Activated CD4-positive, alpha-beta memory T cell treated with anti-CD3 and anti-CD28 coated beads, Interleukin-2, amount 10 ng/mL, durations not matched to agents 7 days and 5 days (primary cell): ENCODE data around the gene PLAGL1. TPM values are rescaled to one million over a fixed set of nuclear protein-coding genes. Genes with fewer than 3 reads are reported as not detected.

ENCODE experiments used
- CTCF ChIA-PET: fragments of 350-600 bp; sonication (Branson Sonifier 250); formaldehyde crosslinking; loops from one replicate; lab custom pipeline; 2021; ENCODE audit warnings: antibody characterized with exemption, inconsistent platforms; lab: Charles Lee
- POLR2A ChIA-PET: fragments of 350-600 bp; sonication (Branson Sonifier 250); formaldehyde crosslinking; loops from one replicate; lab custom pipeline; 2021; ENCODE audit warnings: antibody characterized with exemption; lab: Charles Lee
- DNase-seq: peaks from one replicate; pipeline ENCODE4 v3.0.0-alpha.2; 2020
- H3K27ac Mint-ChIP-seq: one replicate; pipeline ENCODE4 v1.8.0; 2021; ENCODE audit warnings: mild to moderate bottlenecking, mixed read lengths
- H3K27me3 Mint-ChIP-seq: one replicate; pipeline ENCODE4 v1.8.0; 2021; ENCODE audit warnings: mixed read lengths
- H3K36me3 Mint-ChIP-seq: one replicate; pipeline ENCODE4 v1.8.0; 2021; ENCODE audit warnings: low read depth, mixed read lengths
- H3K4me1 Mint-ChIP-seq: one replicate; pipeline ENCODE4 v1.8.0; 2021; ENCODE audit warnings: mixed read lengths
- H3K4me3 Mint-ChIP-seq: one replicate; pipeline ENCODE4 v1.8.0; 2021; ENCODE audit warnings: mild to moderate bottlenecking, mixed read lengths
- H3K9me3 Mint-ChIP-seq: one replicate; pipeline ENCODE4 v1.8.0; 2021; ENCODE audit warnings: mixed read lengths
- total RNA-seq, 2 experiments: library from RNA; stranded (reverse); gene quantifications; one replicate each; pipeline ENCODE4 v1.2.3, GENCODE V29; 2021

Gene PLAGL1
- total RNA-seq, 2 experiments from 2014 or later = 5.7 to 6.3 TPM

- H3K4me1 Mint-ChIP-seq = peaks cover 2% of the 10 kb centered on the region
- POLR2A ChIA-PET = interaction anchor here (0.5 kb wide), 1 partner anchor 111 kb away, joined by 3 read pairs; no protein-coding TSS in a partner anchor
These were observed 34.7 kb downstream of the PLAGL1 start for GRCh38 chr6:143973097-143973966.

GRCh38 chr6:143971482-143972205 lies 36.4 kb downstream of the PLAGL1 start:
- CTCF ChIA-PET = interaction anchor here (0.7 kb wide), 1 partner anchor 32 kb away, joined by 3 read pairs; no protein-coding TSS in a partner anchor
- Mint-ChIP-seq H3K27ac (no peak overlapping the region), H3K4me1 (no peaks in the 10 kb centered on the region), H3K4me3 (no peak overlapping the region), H3K9me3 (no peaks in the 10 kb centered on the region), H3K36me3 (no peaks in the 10 kb centered on the region), H3K27me3 (peaks cover 2% of the 10 kb centered on the region)
- no peak for DNase-seq
- POLR2A ChIA-PET = no interaction called here

More at GRCh38 chr6:143973097-143973966, 34.7 kb downstream of the PLAGL1 start:
- no peaks in the 10 kb centered on the region for H3K36me3 Mint-ChIP-seq
- H3K27me3 Mint-ChIP-seq = peaks cover 2% of the 10 kb centered on the region
- no peak overlapping the region for H3K4me3 Mint-ChIP-seq
- DNase-seq = no peak
- no peak overlapping the region for H3K27ac Mint-ChIP-seq
- CTCF ChIA-PET = interaction anchor here (1.3 kb wide), 1 partner anchor 33 kb away, joined by 5 read pairs; no protein-coding TSS in a partner anchor
- H3K9me3 Mint-ChIP-seq = no peaks in the 10 kb centered on the region

- Mint-ChIP-seq H3K27me3 (peaks cover 2% of the 10 kb centered on the region), H3K27ac (no peak overlapping the region), H3K36me3 (no peaks in the 10 kb centered on the region), H3K4me3 (no peak overlapping the region), H3K4me1 (no peaks in the 10 kb centered on the region), H3K9me3 (no peaks in the 10 kb centered on the region)
- DNase-seq = no peak
- POLR2A ChIA-PET = no interaction called here
- CTCF ChIA-PET = interaction anchor here (1.1 kb wide), 1 partner anchor 30 kb away, joined by 3 read pairs; no protein-coding TSS in a partner anchor
These were observed 37.4 kb downstream of the PLAGL1 start for GRCh38 chr6:143970456-143971218.

- no peaks in the 10 kb centered on the region for H3K4me1 Mint-ChIP-seq
- DNase-seq = no peak
- no peak overlapping the region for H3K4me3 Mint-ChIP-seq
- H3K27me3 Mint-ChIP-seq = peaks cover 2% of the 10 kb centered on the region
- CTCF ChIA-PET = no interaction called here
- no peaks in the 10 kb centered on the region for H3K36me3 Mint-ChIP-seq
- no peak overlapping the region for H3K27ac Mint-ChIP-seq
- H3K9me3 Mint-ChIP-seq = no peaks in the 10 kb centered on the region
- POLR2A ChIA-PET = no interaction called here
These were observed 39.0 kb downstream of the PLAGL1 start for GRCh38 chr6:143969077-143969476.

GRCh38 chr6:143967706-143968376 lies 40.2 kb downstream of the PLAGL1 start:
- Mint-ChIP-seq H3K27me3 (peaks cover 2% of the 10 kb centered on the region), H3K36me3 (no peaks in the 10 kb centered on the region), H3K4me3 (no peak overlapping the region), H3K4me1 (no peaks in the 10 kb centered on the region), H3K27ac (no peak overlapping the region), H3K9me3 (no peaks in the 10 kb centered on the region)
- ChIA-PET CTCF (no interaction called here), POLR2A (interaction anchor here (0.9 kb wide), 1 partner anchor 124 kb away, joined by 3 read pairs; no protein-coding TSS in a partner anchor)
- DNase-seq = no peak

- ChIA-PET POLR2A (no interaction called here), CTCF (no interaction called here)
- no peak for DNase-seq
- H3K36me3 Mint-ChIP-seq = no peaks in the 10 kb centered on the region
- no peaks in the 10 kb centered on the region for H3K9me3 Mint-ChIP-seq
- no peak overlapping the region for H3K4me3 Mint-ChIP-seq
- no peaks in the 10 kb centered on the region for H3K4me1 Mint-ChIP-seq
- no peak overlapping the region for H3K27ac Mint-ChIP-seq
- H3K27me3 Mint-ChIP-seq = peaks cover 2% of the 10 kb centered on the region
These were observed 41.7 kb downstream of the PLAGL1 start for GRCh38 chr6:143966312-143966711.

- no peaks in the 10 kb centered on the region for H3K36me3 Mint-ChIP-seq
- no peaks in the 10 kb centered on the region for H3K9me3 Mint-ChIP-seq
- no peak overlapping the region for H3K4me3 Mint-ChIP-seq
- ChIA-PET POLR2A (no interaction called here), CTCF (no interaction called here)
- no peak overlapping the region for H3K27ac Mint-ChIP-seq
- no peak for DNase-seq
- no peaks in the 10 kb centered on the region for H3K4me1 Mint-ChIP-seq
- H3K27me3 Mint-ChIP-seq = no peaks in the 10 kb centered on the region
These were observed 42.4 kb downstream of the PLAGL1 start for GRCh38 chr6:143965503-143966171.

- CTCF ChIA-PET = interaction anchor here (2.5 kb wide), 1 partner anchor 25 kb away, joined by 12 read pairs; no protein-coding TSS in a partner anchor
- no peak for DNase-seq
- POLR2A ChIA-PET = no interaction called here
- Mint-ChIP-seq H3K27me3 (no peaks in the 10 kb centered on the region), H3K4me1 (no peaks in the 10 kb centered on the region), H3K9me3 (no peaks in the 10 kb centered on the region), H3K36me3 (no peaks in the 10 kb centered on the region), H3K27ac (no peak overlapping the region), H3K4me3 (no peak overlapping the region)
These were observed 43.4 kb downstream of the PLAGL1 start for GRCh38 chr6:143964674-143965081.

GRCh38 chr6:143963158-143963919 lies 44.7 kb downstream of the PLAGL1 start:
- Mint-ChIP-seq H3K27ac (no peak overlapping the region), H3K27me3 (no peaks in the 10 kb centered on the region), H3K4me1 (no peaks in the 10 kb centered on the region), H3K9me3 (no peaks in the 10 kb centered on the region), H3K4me3 (no peak overlapping the region), H3K36me3 (no peaks in the 10 kb centered on the region)
- DNase-seq = no peak
- ChIA-PET POLR2A (interaction anchor here (1.7 kb wide), 1 partner anchor 10 kb away, joined by 4 read pairs; no protein-coding TSS in a partner anchor), CTCF (interaction anchor here (0.9 to 2.5 kb wide), 2 partner anchors 23 to 388 kb away, joined by 3 to 12 read pairs; no protein-coding TSS in a partner anchor)

- CTCF ChIA-PET = interaction anchor here (1.7 kb wide), 1 partner anchor 23 kb away, joined by 5 read pairs; no protein-coding TSS in a partner anchor
- no peak overlapping the region for H3K27ac Mint-ChIP-seq
- H3K4me3 Mint-ChIP-seq = no peak overlapping the region
- H3K4me1 Mint-ChIP-seq = no peaks in the 10 kb centered on the region
- no peaks in the 10 kb centered on the region for H3K27me3 Mint-ChIP-seq
- no peaks in the 10 kb centered on the region for H3K36me3 Mint-ChIP-seq
- no peak for DNase-seq
- H3K9me3 Mint-ChIP-seq = no peaks in the 10 kb centered on the region
- POLR2A ChIA-PET = interaction anchor here (1.7 kb wide), 1 partner anchor 9 kb away, joined by 4 read pairs; no protein-coding TSS in a partner anchor
These were observed 45.9 kb downstream of the PLAGL1 start for GRCh38 chr6:143961886-143962878.
